GM19463 (cell line): Measurements from ENCODE around the gene ALDH1L2.
A peak's percentile ranks its signal among the peaks of the same experiment; 100 is the strongest.
"Not testable (repeated sequence)": the region's sequence is repeated elsewhere in the genome, so short reads cannot be mapped to it uniquely, and the experiment has no call there.

Source experiments
- ATAC-seq: cut with Tn5 transposase; IDR thresholded peaks from one replicate; pipeline ENCODE4 v1.9.1; 2021; ENCODE audit warnings: mild to moderate bottlenecking, moderate library complexity; ENCODE audit not compliant: unreplicated experiment

ALDH1L2 gene

DNA sequence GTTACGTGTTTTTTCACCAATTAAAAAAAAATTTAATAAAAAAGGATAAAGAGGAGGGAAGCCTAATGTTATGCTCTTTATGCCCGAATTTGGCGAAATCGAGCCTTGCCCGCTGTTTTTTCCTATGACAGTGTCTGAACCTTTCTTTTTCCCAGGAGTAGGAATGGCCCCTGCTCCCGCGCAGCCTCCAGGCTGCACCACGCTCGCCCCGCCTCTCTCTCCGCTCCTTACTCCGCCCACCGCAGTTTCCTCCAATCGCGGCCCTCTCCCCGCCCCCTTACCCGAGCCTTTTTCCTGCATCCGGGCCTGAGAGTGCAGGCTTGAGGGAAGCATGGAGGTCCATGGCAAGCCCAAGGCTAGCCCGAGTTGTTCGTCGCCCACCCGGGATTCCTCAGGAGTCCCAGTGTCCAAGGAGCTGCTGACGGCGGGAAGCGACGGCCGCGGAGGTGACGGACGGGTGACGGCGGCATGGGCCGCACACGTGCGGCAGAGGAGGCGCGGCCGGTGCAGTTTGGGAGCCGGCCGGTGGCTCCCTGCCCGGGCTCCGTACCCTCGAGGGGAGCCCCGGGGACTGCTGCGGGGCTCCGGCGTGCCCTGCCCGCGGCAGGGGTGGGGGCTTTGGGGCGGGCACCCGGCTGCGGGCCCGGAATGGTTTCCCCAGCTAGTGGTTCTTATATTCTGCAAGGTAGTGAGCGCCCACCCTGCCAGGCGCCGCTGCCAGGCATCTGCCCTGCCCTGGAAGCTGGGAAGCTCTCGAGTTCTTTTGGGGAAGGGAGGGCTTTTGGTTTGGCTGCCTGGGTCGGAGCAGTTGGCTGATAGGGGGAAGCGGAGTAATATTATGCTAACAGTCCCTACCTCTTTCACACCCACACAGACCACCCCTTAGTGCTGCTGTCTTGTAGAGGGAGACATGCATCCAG is 98.0 kb downstream of the ALDH1L2 start, which contains the start of gene NOPCHAP1:
NOPCHAP1 (plus strand) TSS at position 295 of the 920 bp plus-strand sequence; CDS start at position 332, 37 bp downstream.
- ATAC-seq: peak; percentile 98

DNA sequence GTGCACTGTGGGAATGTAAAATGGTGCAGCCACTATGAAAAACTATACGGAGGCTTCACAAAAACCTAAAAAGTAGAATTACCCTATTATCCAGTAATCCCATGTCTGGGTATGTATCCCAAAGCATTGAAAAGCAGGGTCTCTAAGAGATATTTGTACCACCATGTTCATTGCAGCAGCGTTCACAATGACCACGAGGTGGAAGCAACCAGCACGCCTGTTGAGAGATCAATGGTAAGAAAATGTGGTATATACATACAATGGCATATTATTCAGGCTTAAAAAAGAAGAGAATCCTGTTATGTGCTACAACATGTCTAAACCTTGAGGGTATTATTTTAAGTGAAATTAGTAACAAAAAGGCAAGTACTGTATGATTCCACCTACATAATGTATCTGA is 99.1 kb downstream of the ALDH1L2 start:
- no peak for ATAC-seq

DNA sequence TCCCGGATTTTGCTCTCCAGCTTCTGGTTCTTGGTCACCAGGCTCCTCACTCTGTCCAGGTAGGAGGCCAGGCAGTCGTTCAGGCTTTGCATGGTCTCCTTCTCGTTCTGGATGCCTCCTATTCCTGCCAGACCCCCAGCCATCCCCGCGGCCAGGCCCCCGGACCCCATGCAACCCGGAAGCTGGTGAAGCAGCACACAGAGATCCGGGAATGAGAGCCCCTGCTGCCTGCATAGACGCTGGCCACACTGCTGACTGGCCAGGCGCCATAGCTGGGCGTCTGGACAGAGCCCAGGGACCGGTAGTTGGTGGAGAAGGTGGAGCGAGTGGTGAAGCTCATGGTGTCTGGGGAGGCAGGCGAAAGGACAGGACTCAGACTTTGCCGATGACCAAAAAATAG is 106.6 kb downstream of the ALDH1L2 start:
- not testable (repeated sequence) for ATAC-seq

DNA sequence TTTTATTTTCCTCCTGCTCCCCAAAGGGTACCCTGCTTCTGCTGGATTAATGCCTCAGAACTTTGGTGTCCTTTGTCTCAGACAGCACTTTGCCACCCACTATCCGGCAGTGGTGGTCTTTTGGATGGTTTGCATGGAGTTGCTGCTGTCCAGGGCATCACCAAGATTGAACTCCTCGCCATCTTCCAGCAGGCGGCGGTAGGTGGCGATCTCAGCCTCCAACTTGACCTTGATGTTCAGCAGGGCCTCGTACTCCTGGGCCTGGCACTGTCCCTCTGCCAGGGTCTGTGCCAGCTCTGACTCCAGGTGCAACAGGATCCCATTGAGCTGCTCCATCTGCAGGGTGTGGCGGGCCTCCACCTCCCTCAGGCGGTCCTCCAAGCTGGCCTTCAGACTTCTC is 107.6 kb downstream of the ALDH1L2 start:
- no peak for ATAC-seq

DNA sequence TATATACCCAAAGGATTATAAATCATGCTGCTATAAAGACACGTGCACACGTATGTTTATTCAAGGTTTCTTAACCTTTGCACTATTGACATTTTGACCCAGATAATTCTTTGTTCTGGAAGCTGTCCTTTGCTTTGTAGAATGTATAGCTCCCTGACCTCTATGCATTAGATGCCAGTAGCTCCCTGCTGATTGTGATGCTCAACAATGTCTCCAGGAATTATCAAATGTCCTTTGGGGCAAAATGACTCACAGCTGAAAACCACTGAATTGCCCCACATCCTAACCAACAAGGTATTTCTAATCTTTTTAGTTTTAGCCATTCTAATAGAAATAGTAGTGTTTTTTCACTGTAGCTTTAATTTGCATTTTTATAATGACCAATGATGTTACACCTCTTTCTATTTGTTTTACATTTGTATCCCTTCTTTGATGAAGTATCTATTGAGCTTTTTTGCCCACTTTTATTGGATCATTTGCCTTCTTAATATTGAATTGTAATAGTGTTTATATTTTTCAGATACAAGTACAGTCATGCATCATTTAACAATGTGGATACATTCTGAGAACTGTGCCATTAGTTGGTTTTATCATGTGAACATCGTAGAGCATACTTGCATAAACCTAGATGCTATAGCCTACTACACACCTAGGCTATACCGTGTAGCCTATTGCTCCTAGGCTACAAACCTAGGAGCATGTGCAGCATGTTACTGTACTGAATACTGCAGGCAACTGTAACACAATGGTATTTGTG is 108.5 kb downstream of the ALDH1L2 start:
- ATAC-seq: no peak

DNA sequence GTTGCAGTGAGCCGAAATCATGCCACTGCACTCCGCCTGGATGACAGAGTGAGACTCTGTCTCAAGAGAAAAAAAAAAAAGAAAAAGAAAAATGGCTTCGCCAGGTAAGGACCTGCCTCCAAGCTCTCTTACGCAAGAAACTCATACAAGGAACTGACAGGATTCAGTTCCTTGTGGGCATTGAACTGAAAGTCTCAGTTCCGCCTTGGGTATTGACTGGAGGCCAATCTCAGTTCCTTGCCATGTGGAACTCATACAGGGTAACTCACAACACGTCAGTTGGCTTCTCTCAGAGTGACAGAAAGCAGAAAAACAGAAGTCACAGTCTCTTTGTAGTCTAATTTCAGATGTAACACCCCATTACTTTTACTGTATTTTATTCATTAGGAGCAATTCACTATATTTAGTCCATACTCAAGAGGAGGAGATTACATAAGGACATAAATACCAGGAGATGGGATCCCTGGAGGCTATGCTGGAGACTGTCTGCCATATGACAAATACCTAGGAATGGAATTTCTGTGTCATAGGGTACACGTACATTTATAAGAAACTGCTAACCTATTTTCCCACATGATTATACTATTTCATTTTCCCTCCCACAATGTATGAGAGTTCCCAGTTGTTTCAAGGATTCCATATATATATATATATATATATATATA is 109.5 kb downstream of the ALDH1L2 start:
- peak; percentile 99 for ATAC-seq

DNA sequence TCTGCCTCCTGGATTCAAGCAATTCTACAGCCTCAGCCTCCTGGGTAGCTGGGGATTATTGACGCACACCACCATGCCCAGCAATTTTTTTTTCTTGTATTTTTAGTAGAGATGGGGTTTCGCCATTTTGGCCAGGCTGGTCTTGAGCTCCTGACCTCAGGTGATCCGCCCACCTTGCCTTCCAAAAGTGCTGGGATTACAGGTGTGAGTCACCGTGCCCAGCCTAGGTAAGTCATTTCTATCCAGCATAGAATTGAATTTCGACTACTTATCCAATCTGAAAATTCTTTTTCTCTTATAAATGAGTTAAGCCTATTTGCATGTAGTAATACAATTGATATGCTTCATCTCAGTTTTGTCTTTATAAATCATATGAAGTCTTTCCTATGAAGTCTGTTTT is 111.0 kb downstream of the ALDH1L2 start:
- ATAC-seq: no peak

DNA sequence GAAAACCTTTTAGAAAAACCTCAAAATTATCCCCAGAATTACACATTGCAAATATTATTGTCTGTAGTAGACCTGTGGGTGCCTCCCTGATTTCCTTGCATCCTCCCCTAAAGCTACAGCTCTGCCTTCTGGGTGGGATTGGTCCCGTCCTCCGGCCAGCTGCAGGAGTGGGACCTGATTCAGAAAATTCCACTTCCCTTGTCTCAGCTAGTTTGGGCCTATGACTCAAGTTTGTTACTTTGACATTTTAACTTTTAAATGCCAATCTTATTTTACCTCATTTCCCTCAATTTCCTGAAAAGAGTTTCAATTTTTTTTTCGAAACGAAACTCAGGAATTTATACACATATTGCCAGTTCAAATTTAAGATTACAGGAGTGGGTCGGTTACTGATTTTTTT is 113.0 kb downstream of the ALDH1L2 start:
- ATAC-seq: no peak
